K562 (cell line): Measurements from ENCODE around the gene PCDHB13. TPM values are rescaled to one million over a fixed set of nuclear protein-coding genes. Genes with fewer than 3 reads are reported as not detected.
"Not testable (repeated sequence)": the region's sequence is repeated elsewhere in the genome, so short reads cannot be mapped to it uniquely, and the experiment has no call there.

Experiments used
- ATAC-seq: fragments of 200-7000 bp; cut with Tn5 transposase; 3 replicates; pipeline ENCODE4 v1.9.1; 2020; ENCODE audit warnings: moderate library complexity
- BruUV-seq: library from RNA; stranded (reverse); fragments of 400-500 nt; replicated peaks from 2 replicates; lab custom pipeline; 2021; lab: Mats Ljungman, UMichigan
- CTCF ChIA-PET: fragments of 300-600 bp; formaldehyde crosslinking; extraction: SDS; loops from one replicate; lab custom pipeline; 2021; ENCODE audit warnings: low intra/inter-chr PET ratio; lab: Yijun Ruan, JAX
- POLR2A ChIA-PET: fragments of 300-600, 350-650 bp; sonication (Branson Sonifier 250); formaldehyde crosslinking; extraction: SDS; loops from one replicate; lab custom pipeline; 2021; ENCODE audit warnings: antibody characterized with exemption, inconsistent platforms; lab: Yijun Ruan, JAX
- DNase-seq, 4 experiments: peaks; one replicate each; pipeline versions ENCODE4 v3.0.0 to v3.0.0-alpha.2; 2011 to 2018; ENCODE audit warnings: low spot score in 3 of 4, mixed read lengths in 3 of 4; ENCODE audit errors: extremely low read depth in 1 of 4
- FAIRE-seq: peaks from 2 replicates; lab custom pipeline; 2011; peaks lifted over from hg19 to GRCh38; lab: Jason Lieb, UNC
- H2AFZ ChIP-seq: 2 replicates; pipeline ENCODE4 v1.6.0; 2011; ENCODE audit warnings: low read depth, low read length, control low read depth, inconsistent platforms
- H3K27ac ChIP-seq: fragments of 200-600 bp; 3 replicates; pipeline ENCODE4 v1.8.0; 2011; ENCODE audit warnings: low read depth, mild to moderate bottlenecking, control low read depth, inconsistent platforms, low read length, moderate library complexity, mixed read lengths; ENCODE audit errors: extremely low read depth
- H3K27me3 ChIP-seq, 2 experiments: fragments of 300-600 bp in 1 of 2; 2 replicates in 1 of 2; 3 replicates in 1 of 2; pipeline versions ENCODE4 v1.6.0 to v1.8.0; 2011; ENCODE audit warnings: inconsistent platforms in 2 of 2, low read length in 2 of 2, mild to moderate bottlenecking in 1 of 2, mixed read lengths in 1 of 2, moderate library complexity in 1 of 2; ENCODE audit not compliant: control insufficient read depth in 2 of 2, insufficient read depth in 2 of 2
- H3K36me3 ChIP-seq: fragments of 300-600 bp; 3 replicates; pipeline ENCODE4 v1.8.0; 2011; ENCODE audit warnings: mild to moderate bottlenecking, low read length, inconsistent platforms; ENCODE audit not compliant: control insufficient read depth, insufficient read depth
- H3K4me1 ChIP-seq, 2 experiments: fragments of 200-600 bp in 1 of 2; replicated peaks in 1 of 2; 2 replicates in 1 of 2; 3 replicates in 1 of 2; pipeline versions ENCODE4 v1.5.1 to v1.8.0; 2011; ENCODE audit warnings: inconsistent platforms in 2 of 2, low read length in 2 of 2, mild to moderate bottlenecking in 1 of 2, mixed read lengths in 1 of 2, moderate library complexity in 1 of 2; ENCODE audit not compliant: control insufficient read depth in 2 of 2, insufficient read depth in 2 of 2
- H3K4me2 ChIP-seq: 2 replicates; pipeline ENCODE4 v1.6.1; 2011; ENCODE audit warnings: low read length, control low read depth, inconsistent platforms, mixed read lengths; ENCODE audit not compliant: insufficient read depth
- H3K4me3 ChIP-seq: fragments of 200-600 bp; sonication (generic), shearing (Covaris generic); 2 replicates; pipeline ENCODE4 v1.5.1; 2016; ENCODE audit warnings: control low read depth, inconsistent platforms
- H3K79me2 ChIP-seq: fragments of 200-600 bp; 3 replicates; pipeline ENCODE4 v1.8.0; 2011; ENCODE audit warnings: low read length, inconsistent platforms; ENCODE audit not compliant: control insufficient read depth, insufficient read depth
- H3K9ac ChIP-seq, 2 experiments: 2 replicates each; pipeline versions ENCODE4 v1.6.0 to v1.6.1; 2011; ENCODE audit warnings: low read depth in 2 of 2, low read length in 2 of 2, control low read depth in 1 of 2, inconsistent platforms in 1 of 2, mild to moderate bottlenecking in 1 of 2, mixed read lengths in 1 of 2; ENCODE audit not compliant: insufficient read depth in 1 of 2
- H3K9me1 ChIP-seq: one replicate; pipeline ENCODE4 v1.6.0; 2011; ENCODE audit warnings: inconsistent platforms, mild to moderate bottlenecking, low read length, moderate library complexity; ENCODE audit not compliant: control insufficient read depth, insufficient read depth
- H3K9me3 ChIP-seq: replicated peaks from 2 replicates; pipeline ENCODE4 v1.5.1; 2011; ENCODE audit warnings: low read depth, low read length, inconsistent platforms; ENCODE audit not compliant: control insufficient read depth, insufficient read depth
- H4K20me1 ChIP-seq: replicated peaks from 2 replicates; pipeline ENCODE4 v1.6.1; 2011; ENCODE audit warnings: low read length, inconsistent platforms, mixed read lengths; ENCODE audit not compliant: control insufficient read depth, insufficient read depth
- RAD21 ChIP-seq, 2 experiments: fragments of 250-450 bp in 1 of 2; fragments of 450-650 bp in 1 of 2; sonication (Bioruptor Pico) in 1 of 2; formaldehyde crosslinking in 1 of 2; IDR thresholded peaks in 1 of 2; conservative IDR thresholded peaks in 1 of 2; 2 replicates each; pipeline versions ENCODE4 v1.4.0 to v1.8.0; 2020 to 2022; ENCODE audit warnings: mild to moderate bottlenecking in 2 of 2, moderate library complexity in 1 of 2
- YY1 ChIP-seq, 3 experiments: IDR thresholded peaks; 2 replicates each; pipeline ENCODE4 v1.6.1; 2011; ENCODE audit warnings: low read length in 2 of 3, mild to moderate bottlenecking in 2 of 3, moderate library complexity in 2 of 3, borderline replicate concordance in 1 of 3, control low read depth in 1 of 3, low read depth in 1 of 3; ENCODE audit not compliant: insufficient read depth in 3 of 3, insufficient replicate concordance in 2 of 3, control insufficient read depth in 1 of 3, insufficient read length in 1 of 3; ENCODE audit errors: extremely low read depth in 1 of 3
- ZBED1 ChIP-seq: IDR thresholded peaks from 2 replicates; pipeline ENCODE4 v1.6.1; 2014
- ZNF121 ChIP-seq: sonication (generic); formaldehyde crosslinking; conservative IDR thresholded peaks from 2 replicates; pipeline ENCODE4 v1.8.0; 2022; ENCODE audit warnings: missing genetic modification reagents
- whole genome bisulfite sequencing: fragments of 100-300 bp; shearing (Covaris generic); methylation state at CpG from one replicate; pipeline ENCODE4 v1.1.6; 2016; ENCODE audit warnings: low coverage, mixed read lengths; ENCODE audit not compliant: insufficient coverage; ENCODE audit errors: missing lambda C conversion rate; 5-methylcytosine and 5-hydroxymethylcytosine counted together
- in situ Hi-C: fragments of 300-500 bp; cut with MboI; formaldehyde crosslinking; loops from 4 replicates; pipeline ENCODE4 v1.15.0; 2018; ENCODE audit warnings: inconsistent platforms, mixed read lengths
- intact Hi-C: fragments of 100-400 bp; cut with micrococcal nuclease; formaldehyde crosslinking; loops from 2 replicates; pipeline ENCODE4 v1.14.2; 2022
- polyA plus RNA-seq, 8 experiments: library from polyadenylated mRNA; depleted of rRNA in 4 of 8; stranded (reverse) in 5 of 8; unstranded in 3 of 8; fragments of >200 nt; fragmentation: Nextera tagmentation in 2 of 8; fragmentation: Illumina TruSeq in 1 of 8; extraction: Ambion mirVana in 2 of 8; extraction: Trizol in 1 of 8; gene quantifications; 2 replicates each; pipeline versions ENCODE4 v1.2.1 to v1.2.3, GENCODE V29; 2011 to 2014; ENCODE audit warnings: inconsistent platforms in 1 of 8, missing spikeins in 1 of 8
- total RNA-seq, 7 experiments: library from RNA; depleted of rRNA in 6 of 7; stranded (reverse); fragments of >200 nt in 6 of 7; fragmentation: Illumina TruSeq in 2 of 7; extraction: Trizol in 2 of 7; gene quantifications; 2 replicates each; pipeline versions ENCODE4 v1.2.1 to v1.2.3, GENCODE V29; 2011 to 2021; ENCODE audit warnings: low replicate concordance in 1 of 7
- TF ChIP-seq, protein P1 (sequence below), 3 experiments: IDR thresholded peaks in 2 of 3; conservative IDR thresholded peaks in 1 of 3; 2 replicates each; pipeline ENCODE4 v1.5.1; 2011 to 2012; ENCODE audit warnings: low read length in 3 of 3, mild to moderate bottlenecking in 3 of 3, control low read depth in 2 of 3, improper control_type of control experiment in 1 of 3, inconsistent platforms in 1 of 3, low read depth in 1 of 3, mixed read lengths in 1 of 3, moderate library complexity in 1 of 3; ENCODE audit not compliant: insufficient read depth in 2 of 3

Gene PCDHB13
- total and polyA plus RNA-seq, 9 of the 15 experiments (the other 6 are each of a cell fraction or from before 2014, with no cell fraction given) = 0.01 TPM; not detected in 8

GRCh38 chr5:141172381-141173204 lies 41.1 kb upstream of the PCDHB13 start, which contains the start of gene PCDHB7:
Gene PCDHB7, plus strand, starts transcription at chr5:141172644. Its CDS starts 192 bp downstream, at chr5:141172836.
- intact Hi-C loops = no loop called here

GRCh38 chr5:141174291-141175104 lies 39.2 kb upstream of the PCDHB13 start:
- H3K4me2 ChIP-seq, FAIRE-seq, BruUV-seq, H4K20me1 ChIP-seq, H3K79me2 ChIP-seq, H3K9me3 ChIP-seq, CTCF ChIA-PET, H3K27ac ChIP-seq, H3K9me1 ChIP-seq, ATAC-seq, H3K9ac ChIP-seq, DNase-seq, in situ Hi-C loops, H3K4me3 ChIP-seq, H2AFZ ChIP-seq, H3K4me1 ChIP-seq, POLR2A ChIA-PET, H3K36me3 ChIP-seq: not testable (repeated sequence)
- intact Hi-C loops = loop anchor here (1.0 kb wide), 1 partner anchor 13 kb away; the partner anchor contains the start of gene PCDHB9
- WGBS = 4% methylated on average over 62 of the region's 79 CpGs
- peaks cover 8 to 19% of the 10 kb centered on the region in 2 experiments; a peak in 3 of 5 replicates for H3K27me3 ChIP-seq

More at GRCh38 chr5:141172381-141173204, 41.1 kb upstream of the PCDHB13 start, which contains the start of gene PCDHB7:
- Histone ChIP-seq H3K9ac (no peak within 1 kb of the TSS), H3K27me3 (peaks cover 3 to 6% of the 10 kb centered on the region in 2 experiments; a peak in 3 of 5 replicates), H3K9me3 (no peaks in the 10 kb centered on the region), H3K79me2 (no peaks in the 10 kb centered on the region), H3K9me1 (no peaks in the 10 kb centered on the region), H2AFZ (0 out of 2 replicates have a peak within 1 kb of the TSS, but pooled peaks have one; percentile 15), H4K20me1 (no peaks in the 10 kb centered on the region), H3K4me3 (no peak within 1 kb of the TSS), H3K4me1 (no peaks in the 10 kb centered on the region), H3K27ac (no peak within 1 kb of the TSS), H3K4me2 (no peak within 1 kb of the TSS), H3K36me3 (no peaks in the 10 kb centered on the region)
- DNase-seq (peak; percentile 20 to 45 (median 30)), FAIRE-seq (peak; percentile 59), ATAC-seq (no peak)
- no TSS peak for BruUV-seq
- POLR2A ChIA-PET = no interaction called here
- WGBS = 0% methylated on average over 20 of the region's 20 CpGs
- TF ChIP-seq RAD21 (CRISPR knock-in tag; conservative IDR thresholded peaks at IDR 0.05 in 1 of 2, IDR thresholded peaks at IDR 0.05 in 1 of 2) (peak in 1 of 2 experiments; percentile 26; a peak in 1 of 4 replicates), ZBED1 (no peak), ZNF121 (CRISPR knock-in tag) (no peak), YY1 (IDR thresholded peaks at IDR 0.05; ENCODE audit: borderline replicate concordance in 1 of 3, control insufficient read depth in 1 of 3, extremely low read depth in 1 of 3, insufficient read depth in 3 of 3, insufficient read length in 1 of 3, insufficient replicate concordance in 2 of 3, low read depth in 1 of 3, low read length in 2 of 3) (peak in 1 of 3 experiments; percentile 72)
- TF ChIP-seq, protein P1, sequence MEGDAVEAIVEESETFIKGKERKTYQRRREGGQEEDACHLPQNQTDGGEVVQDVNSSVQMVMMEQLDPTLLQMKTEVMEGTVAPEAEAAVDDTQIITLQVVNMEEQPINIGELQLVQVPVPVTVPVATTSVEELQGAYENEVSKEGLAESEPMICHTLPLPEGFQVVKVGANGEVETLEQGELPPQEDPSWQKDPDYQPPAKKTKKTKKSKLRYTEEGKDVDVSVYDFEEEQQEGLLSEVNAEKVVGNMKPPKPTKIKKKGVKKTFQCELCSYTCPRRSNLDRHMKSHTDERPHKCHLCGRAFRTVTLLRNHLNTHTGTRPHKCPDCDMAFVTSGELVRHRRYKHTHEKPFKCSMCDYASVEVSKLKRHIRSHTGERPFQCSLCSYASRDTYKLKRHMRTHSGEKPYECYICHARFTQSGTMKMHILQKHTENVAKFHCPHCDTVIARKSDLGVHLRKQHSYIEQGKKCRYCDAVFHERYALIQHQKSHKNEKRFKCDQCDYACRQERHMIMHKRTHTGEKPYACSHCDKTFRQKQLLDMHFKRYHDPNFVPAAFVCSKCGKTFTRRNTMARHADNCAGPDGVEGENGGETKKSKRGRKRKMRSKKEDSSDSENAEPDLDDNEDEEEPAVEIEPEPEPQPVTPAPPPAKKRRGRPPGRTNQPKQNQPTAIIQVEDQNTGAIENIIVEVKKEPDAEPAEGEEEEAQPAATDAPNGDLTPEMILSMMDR (IDR thresholded peaks at IDR 0.05 in 2 of 3, conservative IDR thresholded peaks at IDR 0.05 in 1 of 3; ENCODE audit: insufficient read depth in 2 of 3, low read depth in 1 of 3, low read length in 3 of 3) = peak; percentile 43 to 68 (median 65); a peak in 5 of 6 replicates
- in situ Hi-C loops = no loop called here
- CTCF ChIA-PET = interaction anchor here (0.6 kb wide), 1 partner anchor 32 kb away, joined by 3 read pairs; no protein-coding TSS in a partner anchor
